ENCODE data around the gene HDAC7.

Gene HDAC7

DNA sequence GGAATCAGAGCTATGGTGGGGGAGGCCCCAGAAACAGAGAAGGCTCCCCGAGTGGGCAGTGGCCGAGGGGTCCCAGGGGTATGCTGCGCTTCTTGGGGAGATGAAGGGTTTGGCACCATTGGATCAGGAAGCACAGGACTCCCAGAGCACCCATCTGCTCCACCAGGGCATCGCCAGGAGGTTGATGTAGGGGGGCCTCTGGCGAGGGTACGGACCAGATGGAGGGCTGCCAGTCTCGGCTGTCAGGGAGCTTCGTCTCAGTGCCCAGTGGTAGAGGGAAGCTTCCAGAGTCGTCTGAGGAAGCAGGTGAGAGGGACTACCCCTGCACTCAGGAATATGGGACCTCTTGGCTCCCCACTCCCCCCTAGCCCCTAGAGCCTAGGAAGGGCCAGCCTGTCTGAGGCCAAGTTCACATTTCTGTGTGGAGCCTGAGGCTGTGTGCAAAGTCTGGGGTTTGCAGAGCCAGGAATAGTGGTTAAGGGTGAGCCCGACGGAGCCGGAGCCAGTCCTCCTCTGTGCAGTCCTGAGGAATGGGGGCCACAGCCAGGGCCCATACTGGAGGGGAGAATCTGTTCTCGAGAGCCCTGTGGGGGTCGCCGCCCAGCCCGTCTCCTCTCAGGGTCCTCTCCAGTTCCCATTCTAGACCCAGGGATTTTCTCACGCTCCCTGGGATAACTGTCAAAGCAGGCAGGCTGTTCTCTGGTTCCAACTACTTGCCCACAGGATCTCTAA is 36.5 kb downstream of the HDAC7 start:
- no peak for TF ChIP-seq ZNF274 (IDR thresholded peaks at IDR 0.05; ENCODE audit: low read depth, low read length)

DNA sequence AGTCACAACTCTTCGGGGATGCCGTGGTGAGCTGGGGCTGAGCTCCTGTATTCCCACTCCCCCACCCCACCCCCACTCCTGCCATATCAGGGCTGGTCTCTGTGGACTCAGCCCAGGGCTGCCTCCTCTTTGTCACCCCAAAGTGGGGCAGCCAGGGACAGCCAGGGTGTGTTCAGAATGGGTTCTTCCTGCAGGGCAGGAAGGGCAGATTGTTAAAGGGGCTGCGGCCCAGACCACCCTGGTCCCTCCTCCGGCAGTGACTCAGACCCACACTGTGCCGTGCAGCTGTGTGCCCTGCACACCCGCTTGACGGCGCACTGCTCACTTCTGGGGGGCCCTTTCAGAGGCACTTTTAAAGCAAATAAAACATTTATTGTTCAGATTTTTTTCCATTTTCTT is 37.3 kb downstream of the HDAC7 start:
- TF ChIP-seq ZNF274 (IDR thresholded peaks at IDR 0.05; ENCODE audit: low read depth, low read length) = no peak

More for the DNA sequence above, 36.5 kb downstream of the HDAC7 start:
- no peak overlapping the region for H3K4me3 ChIP-seq (ENCODE audit: low read length)

GRCh38 chr12:47781479-47782371 is 38.0 kb downstream of the HDAC7 start:
- no peak overlapping the region for H3K4me3 ChIP-seq (ENCODE audit: low read length)
- no peak for TF ChIP-seq ZNF274 (IDR thresholded peaks at IDR 0.05; ENCODE audit: low read depth, low read length)

More for the DNA sequence above, 37.3 kb downstream of the HDAC7 start:
- H3K4me3 ChIP-seq (ENCODE audit: low read length) = no peak overlapping the region

- H3K4me3 ChIP-seq (ENCODE audit: low read length) = no peak overlapping the region
- TF ChIP-seq ZNF274 (IDR thresholded peaks at IDR 0.05; ENCODE audit: low read depth, low read length) = no peak
Measured at GRCh38 chr12:47779943-47780504, 39.7 kb downstream of the HDAC7 start.

- TF ChIP-seq ZNF274 (IDR thresholded peaks at IDR 0.05; ENCODE audit: low read depth, low read length) = no peak
- no peak overlapping the region for H3K4me3 ChIP-seq (ENCODE audit: low read length)
Measured at GRCh38 chr12:47779301-47779942, 40.3 kb downstream of the HDAC7 start.

GRCh38 chr12:47778881-47779280 is 40.8 kb downstream of the HDAC7 start:
- no peak for TF ChIP-seq ZNF274 (IDR thresholded peaks at IDR 0.05; ENCODE audit: low read depth, low read length)
- H3K4me3 ChIP-seq (ENCODE audit: low read length) = no peak overlapping the region

DNA sequence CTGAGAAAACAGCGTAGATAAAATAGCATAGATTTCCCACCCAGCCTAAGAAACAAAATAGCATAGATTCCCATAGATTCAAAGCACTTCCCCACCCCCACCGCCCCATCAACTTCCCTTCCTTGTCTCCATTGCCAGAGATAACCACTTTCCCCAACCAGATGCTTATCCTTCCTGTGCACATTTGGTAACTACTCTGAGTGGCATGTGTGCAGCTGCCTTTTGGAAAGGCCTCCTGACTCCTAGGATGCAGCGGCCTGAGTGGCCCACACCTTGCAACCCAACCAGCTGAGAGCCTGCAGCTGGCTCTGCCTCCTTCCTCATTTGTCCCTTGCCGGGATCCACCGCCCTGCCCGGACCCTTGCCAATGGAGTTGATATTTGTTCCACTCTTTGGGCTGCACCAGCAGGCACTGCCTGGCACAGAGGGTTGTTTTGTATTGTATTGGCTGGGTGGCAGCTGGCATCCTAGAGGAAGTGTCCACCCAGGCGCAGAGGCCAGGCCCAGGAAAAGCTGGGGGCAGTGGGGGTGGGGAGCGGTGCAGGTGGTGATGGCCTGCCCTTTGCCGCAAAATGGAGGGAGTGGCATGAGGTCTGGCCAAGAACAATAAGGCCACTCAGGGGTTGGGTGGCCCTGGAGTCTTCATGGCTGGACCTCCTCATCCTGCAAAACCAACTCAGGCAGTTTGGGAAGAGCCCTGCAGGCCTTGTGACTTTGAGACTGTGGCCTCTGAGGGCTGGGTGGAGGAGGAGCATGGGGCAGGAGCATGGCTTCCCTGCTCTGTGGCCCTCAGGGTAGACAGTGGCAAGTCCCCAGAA is 41.8 kb downstream of the HDAC7 start:
- TF ChIP-seq ZNF274 (IDR thresholded peaks at IDR 0.05; ENCODE audit: low read depth, low read length) = no peak
- no peak overlapping the region for H3K4me3 ChIP-seq (ENCODE audit: low read length)

DNA sequence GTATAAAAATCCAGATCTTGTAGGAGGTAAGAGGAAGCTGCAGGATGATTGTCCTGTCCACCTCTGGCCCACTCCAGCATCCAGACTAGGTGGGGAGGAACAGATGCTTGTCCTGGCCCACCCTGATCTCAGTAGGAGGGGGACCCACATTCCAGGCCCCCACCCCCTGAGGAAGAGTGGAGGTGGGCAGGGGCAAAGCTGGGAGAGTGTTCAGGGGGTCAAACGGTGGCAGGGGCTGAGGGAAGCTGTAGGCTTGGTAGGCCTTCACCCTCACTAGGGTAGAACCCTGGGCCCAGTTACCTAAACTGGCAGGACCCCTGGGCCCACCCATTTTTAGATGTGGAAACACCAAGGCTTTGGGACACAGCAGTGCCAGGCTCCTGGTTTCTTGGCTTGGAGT is 42.6 kb downstream of the HDAC7 start:
- TF ChIP-seq ZNF274 (IDR thresholded peaks at IDR 0.05; ENCODE audit: low read depth, low read length) = no peak

GRCh38 chr12:47776471-47777143 is 43.1 kb downstream of the HDAC7 start:
- H3K4me3 ChIP-seq (ENCODE audit: low read length) = no peak overlapping the region
- TF ChIP-seq ZNF274 (IDR thresholded peaks at IDR 0.05; ENCODE audit: low read depth, low read length) = no peak

More for the DNA sequence above, 42.6 kb downstream of the HDAC7 start:
- no peak overlapping the region for H3K4me3 ChIP-seq (ENCODE audit: low read length)

DNA sequence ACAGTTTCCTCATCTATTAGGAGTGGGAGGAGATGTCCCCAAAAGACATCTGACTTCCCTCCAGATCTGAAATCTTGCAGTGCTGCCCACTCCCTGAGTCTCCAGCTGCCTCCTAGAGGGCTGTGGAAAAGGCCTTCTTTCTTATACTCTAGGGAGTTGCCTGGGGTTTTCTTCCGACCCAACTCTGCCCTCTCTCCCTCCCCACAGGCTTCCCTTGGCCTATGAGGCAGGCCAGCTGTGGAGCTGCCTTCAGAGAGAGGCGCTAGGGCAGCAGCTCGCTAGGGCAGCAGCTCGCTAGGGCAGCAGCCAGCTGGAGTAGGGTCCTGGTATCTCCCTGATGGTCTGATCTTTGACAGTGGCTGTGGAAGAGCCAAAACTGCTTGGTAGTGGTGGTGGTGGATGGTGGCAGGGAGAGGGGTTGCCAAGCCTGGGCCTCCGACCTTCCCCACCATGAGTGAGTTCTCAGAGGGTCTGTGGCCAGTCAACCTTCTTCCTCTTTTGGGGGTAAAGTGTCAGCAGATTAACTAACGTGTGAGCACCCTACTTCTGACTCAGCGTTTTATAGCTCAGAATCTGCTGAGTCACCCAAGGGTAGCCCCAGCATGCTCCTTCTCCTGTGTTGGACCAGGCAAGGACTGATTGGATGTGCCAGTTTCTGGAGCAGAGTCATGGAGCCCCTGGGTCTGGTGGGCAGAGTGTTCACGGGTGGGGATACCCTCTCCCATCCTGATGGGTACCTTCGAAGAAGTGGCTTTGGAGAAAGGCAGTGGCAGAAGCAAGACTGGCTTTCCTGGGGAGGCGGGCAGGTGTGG is 44.4 kb downstream of the HDAC7 start:
- no peak overlapping the region for H3K4me3 ChIP-seq (ENCODE audit: low read length)
- TF ChIP-seq ZNF274 (IDR thresholded peaks at IDR 0.05; ENCODE audit: low read depth, low read length) = no peak

DNA sequence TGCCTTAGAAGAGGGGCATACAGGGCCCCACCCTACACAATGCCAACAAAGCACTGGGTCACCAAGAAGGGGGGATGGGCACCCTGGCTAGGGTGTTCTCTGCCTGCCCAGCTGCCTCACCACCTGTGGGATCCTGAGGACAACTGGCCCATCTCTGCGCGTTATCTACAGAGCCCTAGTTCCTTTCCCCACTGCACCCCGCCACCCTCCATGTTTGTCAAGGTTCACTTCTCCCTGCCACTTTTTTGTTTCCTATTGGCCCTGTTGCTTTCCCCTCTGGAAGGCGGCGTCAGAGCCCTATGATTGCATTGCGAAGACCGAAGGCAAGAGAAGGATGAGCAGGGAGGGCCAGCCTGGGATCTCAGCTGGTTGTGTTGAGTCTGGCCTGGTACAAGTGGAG is 45.0 kb downstream of the HDAC7 start:
- TF ChIP-seq ZNF274 (IDR thresholded peaks at IDR 0.05; ENCODE audit: low read depth, low read length) = no peak
- H3K4me3 ChIP-seq (ENCODE audit: low read length) = no peak overlapping the region

Measured in GM08714 (cell line).